Thoracic aorta (tissue), 2 donors: ENCODE measurements around the gene XYLT2. TPM values are rescaled to one million over a fixed set of nuclear protein-coding genes. Genes with fewer than 3 reads are reported as not detected.

Source experiments
- ATAC-seq: fragments of 150-250 bp; one replicate; pipeline ENCODE4 v1.8.0; 2017; ENCODE audit warnings: low read depth; ENCODE audit not compliant: insufficient number of reproducible peaks, low FRiP score
- DNase-seq: peaks from one replicate; pipeline ENCODE4 v3.0.0-alpha.2; 2020; ENCODE audit warnings: low spot score
- H3K27ac ChIP-seq, 2 donors: fragments of 200-600 bp; sonication (generic); 1 replicate in 1 of 2; 2 replicates in 1 of 2; pipeline ENCODE4 v1.5.1; 2016; ENCODE audit warnings: mild to moderate bottlenecking in 2 of 2, moderate library complexity in 2 of 2
- H3K27me3 ChIP-seq: fragments of 200-600 bp; sonication (generic); replicated peaks from 2 replicates; pipeline ENCODE4 v1.6.0; 2016; ENCODE audit warnings: mild to moderate bottlenecking; ENCODE audit not compliant: insufficient read depth
- H3K36me3 ChIP-seq: fragments of 200-600 bp; sonication (generic); one replicate; pipeline ENCODE4 v1.5.1; 2016
- H3K4me1 ChIP-seq, 2 donors: fragments of 200-600 bp; sonication (generic); 1 replicate in 1 of 2; 2 replicates in 1 of 2; pipeline versions ENCODE4 v1.5.1 to v1.6.0; 2016; ENCODE audit warnings: low read depth in 2 of 2, mild to moderate bottlenecking in 1 of 2; ENCODE audit not compliant: control insufficient read depth in 1 of 2
- H3K4me3 ChIP-seq: fragments of 200-600 bp; sonication (generic); 2 replicates; pipeline ENCODE4 v1.5.1; 2016; ENCODE audit warnings: mild to moderate bottlenecking
- H3K9me3 ChIP-seq: fragments of 200-600 bp; sonication (generic); 2 replicates; pipeline ENCODE4 v1.5.1; 2016
- CTCF ChIP-seq: fragments of 200-600 bp; sonication (generic); IDR thresholded peaks from one replicate; pipeline ENCODE4 v1.5.1; 2019; ENCODE audit warnings: antibody characterized with exemption
- total RNA-seq, 2 donors: library from RNA; depleted of rRNA; stranded (reverse); fragments of >200 nt; gene quantifications; one replicate each; pipeline versions ENCODE4 v1.1.0 to v1.2.3, GENCODE V29; 2016

Gene XYLT2
- total RNA-seq, 2 donors from 2014 or later = 17.6 to 26.4 TPM

- Histone ChIP-seq H3K4me3 (no peak overlapping the region), H3K4me1 (peaks cover 0 to 5% of the 10 kb centered on the region in 2 donors), H3K27ac (no peak overlapping the region), H3K9me3 (no peaks in the 10 kb centered on the region), H3K36me3 (peaks cover 28% of the 10 kb centered on the region), H3K27me3 (no peaks in the 10 kb centered on the region)
- ATAC-seq (no peak), DNase-seq (no peak)
- no peak for TF ChIP-seq CTCF
Measured at GRCh38 chr17:50363217-50364060, 17.5 kb downstream of the XYLT2 start.

- H3K27me3 ChIP-seq = no peaks in the 10 kb centered on the region
Measured at GRCh38 chr17:50364061-50364458, 18.1 kb downstream of the XYLT2 start.

GRCh38 chr17:50364715-50365114 is 18.8 kb downstream of the XYLT2 start:
- Histone ChIP-seq H3K27ac (no peak overlapping the region), H3K36me3 (peaks cover 38% of the 10 kb centered on the region), H3K27me3 (no peaks in the 10 kb centered on the region), H3K4me3 (no peak overlapping the region), H3K4me1 (peaks cover 0 to 5% of the 10 kb centered on the region in 2 donors), H3K9me3 (no peaks in the 10 kb centered on the region)
- ATAC-seq (no peak), DNase-seq (no peak)
- no peak for TF ChIP-seq CTCF

More at GRCh38 chr17:50364061-50364458, 18.1 kb downstream of the XYLT2 start:
- Histone ChIP-seq H3K4me3 (no peak overlapping the region), H3K27ac (no peak overlapping the region), H3K9me3 (no peaks in the 10 kb centered on the region), H3K4me1 (peaks cover 0 to 5% of the 10 kb centered on the region in 2 donors), H3K36me3 (peaks cover 31% of the 10 kb centered on the region)
- DNase-seq = no peak
- ATAC-seq = no peak
- no peak for TF ChIP-seq CTCF

GRCh38 chr17:50365165-50365564 is 19.2 kb downstream of the XYLT2 start:
- H3K36me3 ChIP-seq = peaks cover 42% of the 10 kb centered on the region

More at GRCh38 chr17:50365165-50365564, 19.2 kb downstream of the XYLT2 start:
- no peak for TF ChIP-seq CTCF
- H3K4me3 ChIP-seq = no peak overlapping the region
- H3K9me3 ChIP-seq = no peaks in the 10 kb centered on the region
- H3K27me3 ChIP-seq = no peaks in the 10 kb centered on the region
- DNase-seq = no peak
- H3K4me1 ChIP-seq = peaks cover 0 to 5% of the 10 kb centered on the region in 2 donors
- no peak for ATAC-seq
- no peak overlapping the region for H3K27ac ChIP-seq
